Brain microvascular endothelial cell (primary cell): Measurements from ENCODE around the gene ANAPC7.

Experiments used
- DNase-seq: peaks from one replicate; pipeline ENCODE4 v3.0.0-alpha.2; 2020
- H3K27ac ChIP-seq: fragments of 250-450 bp; sonication (Bioruptor Pico); 2 replicates; pipeline ENCODE4 v1.5.1; 2020; ENCODE audit warnings: mild to moderate bottlenecking, moderate library complexity
- H3K27me3 ChIP-seq: fragments of 250-450 bp; sonication (Bioruptor Pico); replicated peaks from 2 replicates; pipeline ENCODE4 v1.5.1; 2020; ENCODE audit warnings: mild to moderate bottlenecking
- H3K36me3 ChIP-seq: fragments of 250-450 bp; sonication (Bioruptor Pico); replicated peaks from 2 replicates; pipeline ENCODE4 v1.5.1; 2020; ENCODE audit warnings: mild to moderate bottlenecking
- H3K4me3 ChIP-seq: 2 replicates; pipeline ENCODE4 v1.5.1; 2011; ENCODE audit warnings: low read depth, mild to moderate bottlenecking, control low read depth, low read length, moderate library complexity
- in situ Hi-C: cut with HindIII; loops from 2 replicates; pipeline ENCODE4 v1.10.0; 2017; ENCODE audit warnings: low sequenced_read_pairs, low pct_ligation_motif_present
- TF ChIP-seq, protein P1 (sequence below): IDR thresholded peaks from 2 replicates; pipeline ENCODE4 v1.5.1; 2011; ENCODE audit warnings: low read depth, mild to moderate bottlenecking, moderate library complexity, low read length, control low read depth, inconsistent platforms; ENCODE audit errors: missing control alignments

Gene ANAPC7, protein sequence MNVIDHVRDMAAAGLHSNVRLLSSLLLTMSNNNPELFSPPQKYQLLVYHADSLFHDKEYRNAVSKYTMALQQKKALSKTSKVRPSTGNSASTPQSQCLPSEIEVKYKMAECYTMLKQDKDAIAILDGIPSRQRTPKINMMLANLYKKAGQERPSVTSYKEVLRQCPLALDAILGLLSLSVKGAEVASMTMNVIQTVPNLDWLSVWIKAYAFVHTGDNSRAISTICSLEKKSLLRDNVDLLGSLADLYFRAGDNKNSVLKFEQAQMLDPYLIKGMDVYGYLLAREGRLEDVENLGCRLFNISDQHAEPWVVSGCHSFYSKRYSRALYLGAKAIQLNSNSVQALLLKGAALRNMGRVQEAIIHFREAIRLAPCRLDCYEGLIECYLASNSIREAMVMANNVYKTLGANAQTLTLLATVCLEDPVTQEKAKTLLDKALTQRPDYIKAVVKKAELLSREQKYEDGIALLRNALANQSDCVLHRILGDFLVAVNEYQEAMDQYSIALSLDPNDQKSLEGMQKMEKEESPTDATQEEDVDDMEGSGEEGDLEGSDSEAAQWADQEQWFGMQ

DNA sequence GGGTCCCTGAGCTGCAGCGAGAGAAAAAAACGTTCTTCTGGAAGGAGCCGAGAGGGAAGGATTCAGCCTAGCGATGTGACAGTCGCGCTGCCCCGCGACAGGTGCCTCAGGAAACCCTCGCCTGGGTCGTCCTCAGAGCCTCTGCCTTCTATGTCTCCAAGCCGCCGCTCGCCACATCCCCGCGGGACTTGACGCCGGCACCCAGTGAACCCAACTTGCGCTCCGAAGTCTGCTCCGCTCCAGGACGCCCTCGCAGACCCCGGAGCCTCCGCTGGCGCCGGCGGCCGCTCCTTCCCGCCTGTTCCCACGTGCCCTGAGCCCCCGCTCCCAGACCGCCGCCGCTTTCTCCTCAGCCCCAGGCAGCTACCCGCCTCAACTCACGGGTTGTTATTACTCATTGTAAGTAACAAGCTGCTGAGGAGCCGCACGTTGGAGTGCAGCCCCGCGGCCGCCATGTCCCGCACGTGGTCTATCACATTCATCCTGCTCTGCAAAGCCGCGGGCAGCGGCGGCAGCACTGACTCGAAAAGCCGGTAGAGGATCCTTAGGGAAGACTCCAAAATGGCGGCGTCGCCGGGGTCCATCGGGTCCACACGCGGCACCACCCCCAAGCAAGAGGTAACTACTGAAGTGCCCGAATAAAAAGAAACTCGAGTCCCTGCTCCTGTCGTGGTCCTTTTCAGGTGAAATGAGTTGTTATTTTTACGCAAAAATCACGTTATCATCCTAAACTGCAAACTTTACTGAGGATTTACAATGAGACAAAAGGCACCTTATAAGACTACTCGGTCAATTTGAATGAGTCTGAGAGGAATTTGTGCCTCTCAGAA, at the start of gene ANAPC7:
TSS of gene ANAPC7 (minus strand) at position 563 of the 830 bp plus-strand sequence. CDS start at position 482, 81 bp downstream.
- Histone ChIP-seq H3K27ac (peak within 1 kb of the TSS; percentile 98), H3K27me3 (no peaks in the 10 kb centered on the region), H3K4me3 (peak within 1 kb of the TSS; percentile 91), H3K36me3 (peaks cover 7% of the 10 kb centered on the region)
- TF ChIP-seq, protein P1, sequence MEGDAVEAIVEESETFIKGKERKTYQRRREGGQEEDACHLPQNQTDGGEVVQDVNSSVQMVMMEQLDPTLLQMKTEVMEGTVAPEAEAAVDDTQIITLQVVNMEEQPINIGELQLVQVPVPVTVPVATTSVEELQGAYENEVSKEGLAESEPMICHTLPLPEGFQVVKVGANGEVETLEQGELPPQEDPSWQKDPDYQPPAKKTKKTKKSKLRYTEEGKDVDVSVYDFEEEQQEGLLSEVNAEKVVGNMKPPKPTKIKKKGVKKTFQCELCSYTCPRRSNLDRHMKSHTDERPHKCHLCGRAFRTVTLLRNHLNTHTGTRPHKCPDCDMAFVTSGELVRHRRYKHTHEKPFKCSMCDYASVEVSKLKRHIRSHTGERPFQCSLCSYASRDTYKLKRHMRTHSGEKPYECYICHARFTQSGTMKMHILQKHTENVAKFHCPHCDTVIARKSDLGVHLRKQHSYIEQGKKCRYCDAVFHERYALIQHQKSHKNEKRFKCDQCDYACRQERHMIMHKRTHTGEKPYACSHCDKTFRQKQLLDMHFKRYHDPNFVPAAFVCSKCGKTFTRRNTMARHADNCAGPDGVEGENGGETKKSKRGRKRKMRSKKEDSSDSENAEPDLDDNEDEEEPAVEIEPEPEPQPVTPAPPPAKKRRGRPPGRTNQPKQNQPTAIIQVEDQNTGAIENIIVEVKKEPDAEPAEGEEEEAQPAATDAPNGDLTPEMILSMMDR = peak; percentile 20
- DNase-seq = peak; percentile 90
- in situ Hi-C loops = no loop called here

DNA sequence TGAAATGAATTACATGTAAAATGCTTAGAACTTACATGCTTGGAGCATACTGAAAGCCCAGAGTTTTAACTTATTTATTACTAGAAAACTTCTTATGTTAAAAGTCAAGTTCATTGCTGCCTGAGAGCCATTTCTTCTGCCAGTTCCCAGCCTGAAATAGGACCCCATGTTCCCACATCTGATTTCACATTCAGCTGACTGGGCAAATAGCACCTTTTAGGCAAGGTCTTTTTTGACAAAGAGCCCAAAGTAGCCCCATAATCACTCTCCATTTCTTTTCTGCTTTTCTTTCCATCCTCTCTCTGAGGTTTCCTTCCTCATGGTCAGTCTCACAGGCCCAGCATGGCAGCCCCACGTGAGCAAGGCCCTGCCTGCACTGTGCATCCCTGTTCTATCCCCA, 47.8 kb upstream of the ANAPC7 start:
- no peaks in the 10 kb centered on the region for H3K27me3 ChIP-seq
- in situ Hi-C loops = no loop called here
- H3K4me3 ChIP-seq = no peak overlapping the region
- no peak for DNase-seq
- TF ChIP-seq, protein P1 = no peak
- H3K36me3 ChIP-seq = peaks cover 13% of the 10 kb centered on the region
- H3K27ac ChIP-seq = no peak overlapping the region

DNA sequence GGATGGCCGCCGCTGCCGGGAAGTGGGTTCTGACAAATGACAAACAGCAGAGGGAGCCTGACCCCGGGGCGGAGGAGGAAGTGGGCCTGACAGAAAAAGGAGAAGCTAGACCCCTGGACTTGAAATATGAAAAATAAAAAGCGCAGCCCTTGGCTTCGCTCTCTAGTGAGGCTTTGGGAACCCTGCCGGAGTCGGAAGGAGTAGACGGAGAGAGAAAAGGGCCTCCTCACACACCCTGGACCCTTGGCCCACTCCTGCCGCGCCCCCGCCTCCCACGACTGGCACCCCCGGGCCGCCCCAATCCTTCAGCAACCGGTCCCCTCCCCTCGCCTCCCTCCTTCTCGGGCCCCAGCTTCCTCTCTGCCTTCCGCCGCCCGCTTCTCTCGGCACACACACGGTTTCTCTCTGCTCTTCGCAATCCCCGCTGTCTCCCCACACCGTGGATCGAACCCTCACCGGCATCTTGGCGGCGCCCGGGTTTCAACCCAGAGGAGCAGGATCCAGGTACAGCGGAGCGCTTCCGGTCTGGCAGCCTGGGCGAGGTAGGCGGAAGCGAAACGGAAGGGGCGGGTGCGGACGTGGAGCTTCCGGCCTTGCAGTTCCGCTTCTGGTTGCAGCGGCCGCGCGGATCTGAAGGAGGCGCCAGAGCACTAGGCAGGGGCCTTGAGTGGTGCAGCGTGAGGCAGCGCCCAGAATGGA, 46.4 kb upstream of the ANAPC7 start, which contains the start of gene ARPC3:
TSS of gene ARPC3 (minus strand) at position 539 of the 699 bp plus-strand sequence. CDS start at position 462, 77 bp downstream.
- in situ Hi-C loops = no loop called here
- Histone ChIP-seq H3K4me3 (peak within 1 kb of the TSS; percentile 99), H3K36me3 (peaks cover 8% of the 10 kb centered on the region), H3K27me3 (no peaks in the 10 kb centered on the region), H3K27ac (peak within 1 kb of the TSS; percentile 88)
- DNase-seq = peak; percentile 92
- TF ChIP-seq, protein P1 = peak; percentile 89

DNA sequence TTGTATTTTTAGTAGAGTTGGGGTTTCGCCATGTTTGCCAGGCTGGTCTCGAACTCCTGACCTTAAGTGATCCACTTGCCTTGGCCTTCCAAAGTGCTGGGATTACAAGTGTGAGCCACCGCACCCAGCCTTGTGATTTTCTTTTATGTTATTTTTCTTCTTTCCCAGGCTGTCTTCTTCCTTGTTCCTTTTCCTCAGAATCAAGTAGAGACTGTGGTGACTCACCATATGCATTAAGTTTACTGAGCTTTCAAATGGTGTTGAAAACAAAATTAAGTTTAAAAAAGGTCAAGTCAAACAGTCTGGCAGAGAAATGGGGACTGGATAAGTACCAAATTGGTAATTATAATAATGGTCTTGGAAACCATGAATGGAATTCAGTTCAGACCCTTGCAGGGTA, 40.9 kb upstream of the ANAPC7 start:
- TF ChIP-seq, protein P1 = no peak
- DNase-seq = no peak
- in situ Hi-C loops = no loop called here
- Histone ChIP-seq H3K27me3 (no peaks in the 10 kb centered on the region), H3K36me3 (peaks cover 51% of the 10 kb centered on the region), H3K4me3 (no peak overlapping the region), H3K27ac (no peak overlapping the region)

DNA sequence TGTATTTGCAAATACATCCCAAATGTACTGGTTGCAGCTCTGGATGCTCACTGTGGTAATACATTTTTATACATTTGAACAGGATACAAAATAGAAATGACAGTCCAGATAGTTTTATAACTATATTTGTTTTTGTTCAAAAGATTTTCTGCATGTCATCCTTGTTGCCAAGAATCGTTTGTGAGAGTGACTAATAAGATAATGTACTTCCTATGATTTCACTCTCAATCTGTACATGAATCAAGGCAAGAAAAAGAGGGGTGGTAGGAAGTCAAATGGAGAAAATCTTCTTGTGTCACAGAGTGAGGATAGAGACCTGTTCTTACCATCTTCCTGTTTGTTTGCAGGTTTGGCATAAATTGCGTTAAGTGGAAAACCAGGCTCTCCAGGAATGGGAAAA, 32.7 kb upstream of the ANAPC7 start:
- no peak for DNase-seq
- in situ Hi-C loops = no loop called here
- TF ChIP-seq, protein P1 = no peak
- Histone ChIP-seq H3K4me3 (no peak overlapping the region), H3K27me3 (no peaks in the 10 kb centered on the region), H3K27ac (peak overlapping the region; percentile 30), H3K36me3 (peaks cover 60% of the 10 kb centered on the region)
